Amniotic stem cell (primary cell): ENCODE results near the gene TENM4.
A peak's percentile ranks its signal among the peaks of the same experiment; 100 is the strongest.
"Not testable (repeated sequence)": the region's sequence is repeated elsewhere in the genome, so short reads cannot be mapped to it uniquely, and the experiment has no call there.

ENCODE experiments used
- DNase-seq: peaks from one replicate; lab custom pipeline; 2025; lab: John Stamatoyannopoulos, UW

TENM4 gene

DNA sequence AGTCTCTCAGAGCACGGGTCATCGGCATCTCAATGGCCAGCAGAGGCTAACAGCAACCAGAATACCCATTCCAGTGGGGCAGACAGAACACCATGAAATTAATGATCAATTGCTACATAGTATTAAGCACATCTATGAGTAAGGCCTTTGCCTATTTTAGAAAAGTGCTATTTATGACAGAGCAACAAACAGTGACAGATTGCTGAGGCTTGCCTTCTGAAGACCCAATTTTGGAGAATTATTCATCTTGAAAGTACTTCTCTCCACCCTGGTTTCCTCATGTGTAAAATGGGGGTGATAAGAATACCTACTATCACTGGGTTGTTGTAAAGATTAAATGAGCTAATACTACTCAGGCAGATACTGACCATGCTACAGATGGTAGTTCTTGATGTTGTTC, 232.7 kb downstream of the TENM4 start:
- DNase-seq = no peak

DNA sequence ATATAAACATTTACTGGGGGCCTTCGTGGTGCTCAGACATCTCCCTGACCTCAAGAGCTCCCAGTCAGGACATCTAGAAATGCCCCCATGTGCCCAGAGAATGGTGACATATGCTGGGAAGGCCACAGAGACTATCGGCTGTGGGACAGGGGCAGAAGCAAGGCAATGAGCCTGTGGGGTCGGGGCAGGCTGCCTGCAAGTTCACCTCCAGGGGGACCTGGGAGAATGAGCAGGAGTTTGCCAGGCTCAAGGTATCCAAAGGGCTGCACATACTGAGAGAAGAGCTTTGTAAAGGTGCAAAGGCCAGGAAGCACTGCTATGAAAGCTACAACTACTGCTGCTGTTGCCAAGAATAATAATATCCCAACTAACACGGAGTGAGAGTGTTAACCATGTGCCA, 233.9 kb downstream of the TENM4 start:
- no peak for DNase-seq

- no peak for DNase-seq
Observed at GRCh38 chr11:79205786-79206185, 235.0 kb downstream of the TENM4 start.

- no peak for DNase-seq
Observed at GRCh38 chr11:79201677-79202347, 239.0 kb downstream of the TENM4 start.

- no peak for DNase-seq
Observed at GRCh38 chr11:79200398-79201070, 240.3 kb downstream of the TENM4 start.

DNA sequence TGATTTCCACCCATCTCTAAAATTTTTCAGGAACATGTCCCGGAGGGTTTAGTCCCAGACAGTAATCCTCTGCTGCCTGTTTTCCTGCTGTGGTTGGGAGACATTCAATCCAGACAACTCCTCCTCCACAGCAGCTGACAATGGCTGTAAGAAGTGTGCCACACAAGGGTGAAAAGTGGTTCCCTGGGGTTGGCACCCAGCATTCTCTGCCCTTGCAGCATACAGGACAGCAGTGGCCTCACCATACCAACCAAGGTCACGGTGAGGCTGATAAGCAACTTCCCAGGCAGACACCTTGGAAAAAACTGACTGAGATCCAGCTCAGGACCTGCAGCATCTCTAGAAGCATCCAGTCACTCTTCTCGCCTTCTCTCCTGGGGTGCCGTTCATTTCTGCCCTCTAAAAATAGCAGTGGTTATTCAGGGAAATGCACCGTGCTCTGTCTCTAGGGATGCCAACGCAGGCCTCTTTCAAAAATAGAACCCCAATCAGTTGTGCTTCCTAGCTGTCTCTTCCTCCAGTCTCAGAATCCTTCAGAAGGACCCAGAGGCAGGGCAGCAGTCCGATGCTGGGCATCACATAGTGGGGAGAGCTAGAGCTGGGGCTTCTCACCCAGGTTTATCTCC, 241.0 kb downstream of the TENM4 start:
- no peak for DNase-seq

GRCh38 chr11:79198898-79199250, 242.0 kb downstream of the TENM4 start:
- DNase-seq = no peak

- DNase-seq = no peak
Observed at GRCh38 chr11:79198203-79198897, 242.5 kb downstream of the TENM4 start.

GRCh38 chr11:79196950-79197349, 243.9 kb downstream of the TENM4 start:
- no peak for DNase-seq

DNA sequence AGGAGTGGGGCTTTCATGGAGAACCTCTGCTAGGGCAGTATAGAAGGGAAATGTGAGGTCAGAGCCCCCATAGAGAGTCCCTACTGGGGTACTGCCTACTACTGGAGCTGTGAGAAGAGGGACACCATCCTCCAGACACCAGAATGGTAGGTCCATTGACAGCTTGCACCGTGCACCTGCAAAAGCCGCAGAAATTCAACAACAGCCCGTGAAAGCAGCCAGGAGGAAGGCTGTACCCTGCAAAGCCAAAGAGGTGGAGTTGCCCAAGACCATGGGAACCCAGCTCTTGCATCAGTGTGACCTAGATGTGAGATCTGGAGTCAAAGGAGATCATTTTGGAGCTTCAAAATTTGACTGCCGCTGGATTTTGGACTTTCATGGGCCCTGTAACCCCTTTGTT, 245.6 kb downstream of the TENM4 start:
- DNase-seq = no peak

DNA sequence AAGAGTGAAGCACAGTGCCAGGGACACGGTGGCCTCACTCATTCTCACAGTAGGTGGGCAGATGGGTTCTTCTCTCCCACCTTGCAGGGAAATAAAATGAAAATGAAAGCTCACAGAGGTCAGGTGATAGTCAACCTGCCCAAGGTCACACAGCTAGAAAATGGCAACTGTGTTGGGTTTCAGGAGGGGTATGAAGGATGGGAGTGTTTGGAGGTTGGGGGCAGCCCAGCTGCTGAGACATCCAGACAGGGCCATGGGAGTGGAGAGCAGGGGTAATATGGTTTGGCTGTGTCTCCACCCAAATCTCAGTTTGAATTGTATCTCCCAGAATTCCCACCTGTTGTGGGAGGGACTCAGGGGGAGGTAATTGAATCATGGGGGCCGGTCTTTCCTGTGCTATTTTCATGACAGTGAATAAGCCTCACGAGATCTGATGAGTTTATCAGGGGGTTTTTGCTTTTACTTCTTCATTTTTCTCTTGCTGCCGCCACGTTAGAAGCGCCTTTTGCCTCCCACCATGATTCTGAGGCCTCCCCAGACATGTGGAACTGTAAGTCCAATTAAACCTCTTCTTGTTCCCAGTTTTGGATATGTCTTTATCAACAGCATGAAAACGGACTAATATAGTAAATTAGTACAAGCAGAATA, 247.0 kb downstream of the TENM4 start:
- no peak for DNase-seq

DNA sequence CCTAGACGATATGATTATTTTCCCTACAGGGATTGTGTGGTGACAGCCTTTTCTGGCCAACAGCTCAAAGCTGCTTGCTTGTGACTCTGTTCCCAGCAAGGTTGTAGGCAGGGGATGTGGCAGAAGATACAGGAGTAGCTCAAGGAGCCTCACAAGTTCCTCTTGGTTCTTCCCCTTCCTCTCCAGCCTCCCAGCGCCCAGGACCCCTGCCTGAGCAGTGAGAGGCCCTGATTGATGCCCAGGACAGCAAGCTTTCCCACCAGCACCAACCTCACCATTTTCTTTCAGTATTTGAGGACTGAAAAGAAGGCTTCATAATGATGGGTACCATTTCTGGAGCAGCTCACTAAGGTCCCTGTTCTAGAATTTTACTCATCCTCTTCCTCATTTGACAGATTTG, 248.0 kb downstream of the TENM4 start:
- no peak for DNase-seq

DNA sequence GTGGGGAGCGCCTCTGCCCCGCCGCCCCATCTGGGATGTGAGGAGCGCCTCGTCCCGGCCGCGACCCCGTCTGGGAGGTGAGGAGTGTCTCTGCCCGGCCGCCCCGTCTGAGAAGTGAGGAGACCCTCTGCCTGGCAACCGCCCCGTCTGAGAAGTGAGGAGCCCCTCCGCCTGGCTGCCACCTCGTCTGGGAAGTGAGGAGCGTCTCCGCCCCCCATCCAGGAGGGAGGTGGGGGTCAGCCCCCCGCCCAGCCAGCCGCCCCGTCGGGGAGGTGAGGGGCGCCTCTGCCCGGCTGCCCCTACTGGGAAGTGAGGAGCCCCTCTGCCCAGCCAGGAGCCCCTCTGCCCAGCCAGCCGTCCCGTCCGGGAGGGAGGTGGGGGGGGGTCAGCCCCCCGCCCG, 249.1 kb downstream of the TENM4 start:
- DNase-seq = not testable (repeated sequence)

DNA sequence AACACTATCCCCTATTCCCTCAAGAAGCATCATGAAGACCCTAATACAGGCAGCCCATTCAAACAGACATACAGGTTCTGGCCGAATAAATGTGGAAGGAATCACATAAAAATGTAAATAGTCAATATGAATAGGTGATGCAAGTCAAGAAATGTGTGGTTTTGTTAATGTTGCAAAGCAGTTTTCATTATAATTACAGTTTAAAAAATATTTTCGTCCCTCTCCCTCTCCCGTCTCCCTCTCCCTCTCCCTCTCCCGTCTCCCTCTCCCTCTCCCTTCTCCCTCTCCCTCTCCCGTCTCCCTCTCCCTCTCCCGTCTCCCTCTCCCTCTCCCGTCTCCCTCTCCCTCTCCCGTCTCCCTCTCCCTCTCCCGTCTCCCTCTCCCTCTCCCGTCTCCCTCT, 250.3 kb downstream of the TENM4 start:
- not testable (repeated sequence) for DNase-seq

DNA sequence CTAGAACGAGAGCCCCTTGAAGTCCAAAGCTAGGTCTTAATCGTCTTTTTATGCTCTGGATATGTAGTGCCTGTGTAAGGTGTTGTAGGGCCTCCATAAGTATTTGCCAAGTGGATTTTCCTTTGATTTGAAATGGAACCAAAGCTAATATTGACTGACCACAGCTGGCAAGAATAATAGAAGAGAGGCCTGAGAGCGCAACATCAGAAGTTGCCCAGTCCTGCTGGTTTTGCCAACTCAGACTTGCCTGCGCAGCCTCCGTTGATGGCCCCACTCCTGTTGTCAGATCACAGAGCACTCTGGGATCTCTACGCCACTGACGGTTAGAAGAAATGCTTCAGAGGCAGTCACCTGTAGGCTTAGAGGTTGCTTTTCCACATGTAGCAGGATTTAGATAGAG, 251.2 kb downstream of the TENM4 start:
- no peak for DNase-seq

DNA sequence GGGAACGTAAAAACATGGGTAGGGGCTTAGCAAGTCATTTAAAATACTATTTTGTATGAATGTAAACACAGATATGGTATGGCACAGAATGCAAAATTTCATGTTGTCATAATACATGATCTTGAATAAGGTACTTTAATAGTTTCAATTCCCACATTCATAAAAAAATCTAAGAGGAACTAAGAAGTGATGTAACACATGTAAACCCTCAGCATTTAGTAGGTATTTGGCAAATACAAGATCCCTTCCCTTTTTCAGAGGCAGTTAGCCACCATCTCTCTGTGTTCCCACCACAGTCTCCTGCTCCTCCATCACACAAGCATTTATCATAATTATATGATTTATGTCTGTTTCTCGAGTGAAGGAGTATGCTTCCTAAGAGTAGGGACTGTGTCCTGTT, 251.8 kb downstream of the TENM4 start:
- no peak for DNase-seq

GRCh38 chr11:79186669-79187068, 254.2 kb downstream of the TENM4 start:
- DNase-seq = no peak

DNA sequence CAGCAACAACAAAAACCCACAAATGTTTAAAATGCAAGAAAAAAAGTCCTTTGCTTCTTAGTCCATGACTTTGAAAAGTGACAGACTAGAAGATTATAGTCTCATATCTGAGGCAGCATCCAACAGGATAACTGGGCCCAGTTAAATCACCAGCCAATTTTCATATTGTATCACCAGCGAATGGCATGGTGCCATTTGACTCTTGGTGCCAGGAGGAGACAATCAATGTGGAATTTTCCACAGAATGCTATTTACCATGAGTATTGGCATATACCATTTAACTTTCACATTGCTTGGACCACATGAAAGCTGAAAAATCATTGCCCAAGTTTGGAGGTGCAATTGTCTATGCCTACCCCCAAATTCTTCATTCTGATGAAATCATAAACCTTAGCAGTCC, 255.5 kb downstream of the TENM4 start:
- DNase-seq = no peak

- no peak for DNase-seq
Observed at GRCh38 chr11:79184285-79184684, 256.5 kb downstream of the TENM4 start.

DNA sequence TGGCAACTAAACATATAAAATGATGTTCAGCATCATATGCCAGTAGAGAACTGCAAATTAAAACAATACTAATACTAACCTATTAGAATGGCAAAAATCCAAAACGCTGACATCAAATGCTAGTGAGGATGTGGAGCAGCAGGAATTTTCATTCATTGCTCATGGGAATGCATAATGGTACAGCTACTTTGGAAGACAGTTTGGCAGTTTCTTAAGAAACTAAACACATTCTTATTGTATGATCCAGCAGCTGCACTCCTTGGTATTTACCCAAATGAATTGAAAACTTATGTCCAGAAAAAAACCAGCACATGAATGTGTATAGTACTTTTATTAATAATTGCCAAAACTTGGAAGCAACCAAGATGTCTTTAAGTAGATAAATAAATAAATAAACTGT, 258.0 kb downstream of the TENM4 start:
- peak; percentile 47 for DNase-seq

GRCh38 chr11:79179087-79179486, 261.7 kb downstream of the TENM4 start:
- DNase-seq = no peak
